HCT116 (cell line): ENCODE data around the gene ZNF628. TPM values are rescaled to one million over a fixed set of nuclear protein-coding genes. Genes with fewer than 3 reads are reported as not detected.

ENCODE experiments used
- ATAC-seq: fragments of 200-7000 bp; cut with Tn5 transposase; 2 replicates; pipeline ENCODE4 v1.9.1; 2020; ENCODE audit warnings: mild to moderate bottlenecking, moderate library complexity
- BruUV-seq: library from RNA; stranded (reverse); fragments of 400-500 nt; replicated peaks from 2 replicates; lab custom pipeline; 2021; lab: Mats Ljungman, UMichigan
- CTCF ChIA-PET: fragments of 300-600 bp; sonication (Branson Sonifier 250); formaldehyde crosslinking; loops from one replicate; lab custom pipeline; 2021; ENCODE audit warnings: antibody characterized with exemption; lab: Charles Lee
- POLR2A ChIA-PET: fragments of 300-600, 350-600 bp; sonication (Branson Sonifier 250); formaldehyde crosslinking; loops from one replicate; lab custom pipeline; 2021; ENCODE audit warnings: antibody characterized with exemption; lab: Charles Lee
- RAD21 ChIA-PET, 2 experiments: fragments of 300-600 bp; sonication (Branson Sonifier 250); formaldehyde crosslinking; loops; one replicate each; lab custom pipeline; 2023; ENCODE audit warnings: low total read pairs in 2 of 2; ENCODE audit not compliant: uncharacterized antibody in 2 of 2, unreplicated experiment in 2 of 2, low non-redundant PET in 1 of 2; lab: Charles Lee
- DNase-seq: peaks from one replicate; pipeline ENCODE4 v3.0.0-alpha.2; 2010; ENCODE audit warnings: low read depth, low spot score
- H2AFZ ChIP-seq: fragments of 200-600 bp; shearing (Covaris generic), sonication (generic); 2 replicates; pipeline ENCODE4 v1.6.1; 2017; ENCODE audit warnings: low read depth, mixed run types, mixed read lengths, antibody characterized with exemption, low read length; ENCODE audit not compliant: poor library complexity, severe bottlenecking
- H3K27ac ChIP-seq: 2 replicates; pipeline ENCODE4 v1.5.1; 2012; ENCODE audit warnings: low read depth, low read length
- H3K27me3 ChIP-seq: fragments of 200-600 bp; sonication (generic); 2 replicates; pipeline ENCODE4 v1.6.1; 2016; ENCODE audit warnings: mixed run types, low read length, mixed read lengths; ENCODE audit not compliant: insufficient read depth
- H3K36me3 ChIP-seq, 2 experiments: fragments of 200-500 bp in 1 of 2; fragments of 200-600 bp in 1 of 2; sonication (Bioruptor generic) in 1 of 2; sonication (generic) in 1 of 2; 2 replicates each; pipeline versions ENCODE4 v1.5.1 to v1.6.1; 2014 to 2016; ENCODE audit warnings: low read length in 2 of 2, inconsistent platforms in 1 of 2, mixed read lengths in 1 of 2, mixed run types in 1 of 2; ENCODE audit not compliant: insufficient read depth in 2 of 2, control insufficient read depth in 1 of 2
- H3K4me1 ChIP-seq, 2 experiments: fragments of 200-600 bp in 1 of 2; sonication (generic) in 1 of 2; 2 replicates each; pipeline versions ENCODE4 v1.5.1 to v1.6.1; 2012 to 2017; ENCODE audit warnings: low read length in 2 of 2, inconsistent platforms in 1 of 2, mild to moderate bottlenecking in 1 of 2, mixed read lengths in 1 of 2, mixed run types in 1 of 2, moderate library complexity in 1 of 2; ENCODE audit not compliant: insufficient read depth in 2 of 2, control insufficient read depth in 1 of 2
- H3K4me2 ChIP-seq: fragments of 200-600 bp; sonication (generic); 2 replicates; pipeline ENCODE4 v1.6.1; 2017; ENCODE audit warnings: mixed run types, low read length, mixed read lengths
- H3K4me3 ChIP-seq, 2 experiments: fragments of 200-600 bp in 1 of 2; sonication (generic) in 1 of 2; replicated peaks in 1 of 2; 2 replicates each; pipeline ENCODE4 v1.5.1; 2011 to 2016; ENCODE audit warnings: low read length in 2 of 2, control low read depth in 1 of 2, low read depth in 1 of 2, mild to moderate bottlenecking in 1 of 2, mixed read lengths in 1 of 2, mixed run types in 1 of 2
- H3K79me2 ChIP-seq: fragments of 200-600 bp; sonication (generic); 2 replicates; pipeline ENCODE4 v1.6.1; 2017; ENCODE audit warnings: mild to moderate bottlenecking, mixed run types, low read length, moderate library complexity, mixed read lengths; ENCODE audit not compliant: insufficient read depth
- H3K9ac ChIP-seq: fragments of 200-600 bp; sonication (generic); 2 replicates; pipeline ENCODE4 v1.6.1; 2016; ENCODE audit warnings: low read length, mixed read lengths
- H3K9me2 ChIP-seq: fragments of 200-600 bp; sonication (generic), shearing (Covaris generic); 2 replicates; pipeline ENCODE4 v1.6.1; 2017; ENCODE audit warnings: mixed run types, mild to moderate bottlenecking, moderate library complexity; ENCODE audit not compliant: insufficient read depth
- H3K9me3 ChIP-seq, 2 experiments: fragments of 200-500 bp in 1 of 2; fragments of 200-600 bp in 1 of 2; sonication (Bioruptor generic) in 1 of 2; sonication (generic) in 1 of 2; 2 replicates each; pipeline ENCODE4 v1.6.1; 2014 to 2017; ENCODE audit warnings: low read length in 2 of 2, mixed read lengths in 2 of 2, inconsistent platforms in 1 of 2, low read depth in 1 of 2, mild to moderate bottlenecking in 1 of 2, mixed run types in 1 of 2, moderate library complexity in 1 of 2; ENCODE audit not compliant: control insufficient read depth in 1 of 2, insufficient read depth in 1 of 2
- H4K20me1 ChIP-seq: fragments of 200-600 bp; sonication (generic), shearing (Covaris generic); 2 replicates; pipeline ENCODE4 v1.6.1; 2017; ENCODE audit warnings: mixed run types, mild to moderate bottlenecking, moderate library complexity; ENCODE audit not compliant: insufficient read depth
- ATF3 ChIP-seq: IDR thresholded peaks from 2 replicates; pipeline ENCODE4 v1.6.1; 2012
- CBX3 ChIP-seq: IDR thresholded peaks from 2 replicates; pipeline ENCODE4 v1.6.1; 2012; ENCODE audit warnings: low read depth
- CTCF ChIP-seq, 3 experiments: fragments of 200-600 bp in 1 of 3; sonication (generic) in 1 of 3; IDR thresholded peaks in 2 of 3; conservative IDR thresholded peaks in 1 of 3; 2 replicates each; pipeline ENCODE4 v1.5.1; 2012 to 2017; ENCODE audit warnings: low read depth in 2 of 3, low read length in 2 of 3, antibody characterized with exemption in 1 of 3, borderline replicate concordance in 1 of 3, control low read depth in 1 of 3, mild to moderate bottlenecking in 1 of 3, mixed read lengths in 1 of 3, mixed run types in 1 of 3, moderate library complexity in 1 of 3; ENCODE audit not compliant: insufficient read depth in 1 of 3
- EGR1 ChIP-seq: IDR thresholded peaks from 2 replicates; pipeline ENCODE4 v1.6.1; 2012; ENCODE audit warnings: low read depth
- EZH2 ChIP-seq: fragments of 200-600 bp; sonication (generic); IDR thresholded peaks from 2 replicates; pipeline ENCODE4 v1.6.1; 2017; ENCODE audit warnings: antibody characterized with exemption, mixed run types
- EZH2phosphoT487 ChIP-seq: fragments of 200-600 bp; IDR thresholded peaks from 2 replicates; pipeline ENCODE4 v1.6.1; 2018; ENCODE audit warnings: antibody characterized with exemption, borderline replicate concordance
- FOSL1 ChIP-seq: IDR thresholded peaks from 2 replicates; pipeline ENCODE4 v1.6.1; 2012; ENCODE audit warnings: low read depth
- JUND ChIP-seq: IDR thresholded peaks from 2 replicates; pipeline ENCODE4 v1.6.1; 2012
- POLR2A ChIP-seq: IDR thresholded peaks from 2 replicates; pipeline ENCODE4 v1.7.0; 2011; ENCODE audit warnings: borderline replicate concordance; ENCODE audit not compliant: insufficient read depth, insufficient read length; ENCODE audit errors: extremely low read depth
- POLR2AphosphoS5 ChIP-seq: IDR thresholded peaks from 2 replicates; pipeline ENCODE4 v1.6.1; 2011; ENCODE audit warnings: mild to moderate bottlenecking, low read depth, low read length, moderate library complexity
- RAD21 ChIP-seq: IDR thresholded peaks from 2 replicates; pipeline ENCODE4 v1.6.1; 2012; ENCODE audit warnings: low read depth, mild to moderate bottlenecking
- REST ChIP-seq: IDR thresholded peaks from 2 replicates; pipeline ENCODE4 v1.6.1; 2012; ENCODE audit warnings: low read depth
- SIN3A ChIP-seq: IDR thresholded peaks from 2 replicates; pipeline ENCODE4 v1.6.1; 2012; ENCODE audit warnings: low read depth
- SRF ChIP-seq: IDR thresholded peaks from 2 replicates; pipeline ENCODE4 v1.6.1; 2012; ENCODE audit warnings: low read depth
- YY1 ChIP-seq: IDR thresholded peaks from 2 replicates; pipeline ENCODE4 v1.6.1; 2011; ENCODE audit warnings: low read length, low read depth, moderate library complexity, mild to moderate bottlenecking; ENCODE audit not compliant: insufficient replicate concordance; ENCODE audit errors: extremely low read depth
- ZBTB33 ChIP-seq: IDR thresholded peaks from 2 replicates; pipeline ENCODE4 v1.6.1; 2011; ENCODE audit warnings: mild to moderate bottlenecking, low read length, moderate library complexity; ENCODE audit not compliant: insufficient replicate concordance; ENCODE audit errors: extremely low read depth
- ZFX ChIP-seq: fragments of 450-650 bp; IDR thresholded peaks from 2 replicates; pipeline ENCODE4 v1.6.1; 2017
- ZNF274 ChIP-seq: fragments of 200-500 bp; sonication (Bioruptor generic); IDR thresholded peaks from 2 replicates; pipeline ENCODE4 v1.6.1; 2014; ENCODE audit warnings: mild to moderate bottlenecking, low read depth, low read length, inconsistent platforms
- intact Hi-C: fragments of 100-400 bp; cut with micrococcal nuclease; formaldehyde crosslinking; loops from 2 replicates; pipeline ENCODE4 v1.10.0; 2022
- total RNA-seq: library from RNA; stranded (reverse); gene quantifications from one replicate; pipeline ENCODE4 v1.2.1, GENCODE V29; 2021; ENCODE audit not compliant: unreplicated experiment
- TF ChIP-seq, protein P1 (sequence below): IDR thresholded peaks from 2 replicates; pipeline ENCODE4 v1.6.1; 2012

ZNF628 gene
- total RNA-seq, 1 experiment from 2014 or later = 14.9 TPM

GRCh38 chr19:55478364-55478763, 1.9 kb downstream of the ZNF628 start:
- Histone ChIP-seq H3K27me3 (no peaks in the 10 kb centered on the region), H3K27ac (no peak overlapping the region), H3K9me3 (no peaks in the 10 kb centered on the region), H3K9me2 (no peaks in the 10 kb centered on the region), H2AFZ (no peak overlapping the region), H4K20me1 (no peaks in the 10 kb centered on the region), H3K4me2 (peak overlapping the region; percentile 76), H3K36me3 (no peaks in the 10 kb centered on the region), H3K4me3 (no peak overlapping the region), H3K79me2 (peaks cover 19% of the 10 kb centered on the region), H3K4me1 (peaks cover 32 to 42% of the 10 kb centered on the region in 2 experiments), H3K9ac (peak overlapping the region; percentile 90; the same call in 1 of the 2 replicates)
- CTCF ChIA-PET = no interaction called here
- intact Hi-C loops = no loop called here
- TF ChIP-seq POLR2AphosphoS5 (no peak), JUND (no peak), EGR1 (no peak), RAD21 (no peak), ZNF274 (no peak), CTCF (IDR thresholded peaks at IDR 0.05 in 2 of 3, conservative IDR thresholded peaks at IDR 0.05 in 1 of 3; ENCODE audit: borderline replicate concordance in 1 of 3, insufficient read depth in 1 of 3, low read depth in 2 of 3, low read length in 2 of 3) (no peak), EZH2phosphoT487 (no peak), CBX3 (no peak), EZH2 (no peak), ZFX (no peak), REST (no peak), ATF3 (no peak), ZBTB33 (no peak), SIN3A (no peak), YY1 (no peak), SRF (no peak), FOSL1 (no peak), POLR2A (no peak)
- TF ChIP-seq, protein P1, sequence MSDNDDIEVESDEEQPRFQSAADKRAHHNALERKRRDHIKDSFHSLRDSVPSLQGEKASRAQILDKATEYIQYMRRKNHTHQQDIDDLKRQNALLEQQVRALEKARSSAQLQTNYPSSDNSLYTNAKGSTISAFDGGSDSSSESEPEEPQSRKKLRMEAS = no peak
- RAD21 ChIA-PET = no interaction called here
- ATAC-seq = no peak
- DNase-seq = no peak
- BruUV-seq = no TSS peak
- POLR2A ChIA-PET = no interaction called here
